ENCODE data around the gene PHF23. TPM values are rescaled to one million over a fixed set of nuclear protein-coding genes. Genes with fewer than 3 reads are reported as not detected.

Gene PHF23
- total RNA-seq (2021) (84.0 and 85.1 TPM in 2 replicates), Bru-seq, nascent RNA (percentile 78 among the genes with signal in this experiment), BruChase-seq, experiment 1, labeled RNA remaining after a 2-hour chase (percentile 96 among the genes with signal in this experiment), BruChase-seq, experiment 2, labeled RNA remaining after a 6-hour chase (percentile 89 among the genes with signal in this experiment)
- long read RNA-seq, transcript PHF23-205 (5 exons, 1,768 nt): minor isoform, 16 of 182 reads
- long read RNA-seq, transcript PHF23-201 (5 exons, 2,037 nt): major isoform, 138 of 182 reads
- long read RNA-seq, partial matches to known transcripts: 7 of 182 reads
- long read RNA-seq, other reads (novel, unspliced or antisense): 21 of 182 reads

- no peaks in the 10 kb centered on the region for H3K27me3 ChIP-seq (replicated peaks; ENCODE audit: insufficient read depth, low read depth, low read length, poor library complexity)
- POLR2A ChIA-PET (ENCODE audit: low non-redundant PET): interaction anchor here (0.7 kb wide), 1 partner anchor 188 kb away, joined by 3 read pairs; no protein-coding TSS in a partner anchor
- no peaks in the 10 kb centered on the region for H3K9me3 ChIP-seq (ENCODE audit: low read depth, low read length, poor library complexity, severe bottlenecking)
- peaks cover 41% of the 10 kb centered on the region for H3K4me1 ChIP-seq (ENCODE audit: insufficient read depth, low read length, poor library complexity, severe bottlenecking)
- peak; percentile 100 for DNase-seq (ENCODE audit: low spot score)
- H3K27ac ChIP-seq (ENCODE audit: low read depth, low read length, poor library complexity, severe bottlenecking): peak within 1 kb of the TSS; percentile 95
- TF ChIP-seq EZH2 (IDR thresholded peaks at IDR 0.05; ENCODE audit: borderline replicate concordance, low read depth, low read length, poor library complexity, severe bottlenecking) (no peak), CTCF (conservative IDR thresholded peaks at IDR 0.05; ENCODE audit: low read depth, low read length) (no peak)
- intact Hi-C loops (cut with micrococcal nuclease; ENCODE audit: unreplicated experiment): no loop called here
- H3K4me3 ChIP-seq (ENCODE audit: low read depth, low read length, poor library complexity, severe bottlenecking): peak within 1 kb of the TSS; percentile 96
- no TSS peak for BruUV-seq (replicated peaks)
- peaks cover 47% of the 10 kb centered on the region for H3K36me3 ChIP-seq (ENCODE audit: insufficient read depth, low read length, poor library complexity, severe bottlenecking)
- CTCF ChIA-PET: no interaction called here
Observed at GRCh38 chr17:7239091-7240027, at the start of gene PHF23. PHF23 (minus strand) TSS chr17:7239457; CDS start chr17:7239279, 178 bp downstream.

DNA sequence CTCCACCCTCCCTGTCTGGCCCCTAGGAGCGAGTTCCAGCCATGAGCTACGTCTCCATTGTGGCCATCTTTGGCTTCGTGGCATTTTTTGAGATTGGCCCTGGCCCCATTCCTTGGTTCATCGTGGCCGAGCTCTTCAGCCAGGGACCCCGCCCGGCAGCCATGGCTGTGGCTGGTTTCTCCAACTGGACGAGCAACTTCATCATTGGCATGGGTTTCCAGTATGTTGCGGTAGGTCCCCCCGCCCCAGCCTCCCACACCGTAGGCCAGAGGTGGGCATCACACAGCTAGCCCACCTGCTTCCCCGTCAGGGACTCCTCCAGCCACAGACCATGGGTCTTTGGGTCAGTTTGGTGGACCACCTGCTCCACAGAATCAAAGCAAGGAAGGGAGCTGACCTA lies 46.4 kb upstream of the PHF23 start:
- Histone ChIP-seq H3K27ac (ENCODE audit: low read depth, low read length, poor library complexity, severe bottlenecking) (no peak overlapping the region), H3K36me3 (ENCODE audit: insufficient read depth, low read length, poor library complexity, severe bottlenecking) (no peaks in the 10 kb centered on the region), H3K27me3 (replicated peaks; ENCODE audit: insufficient read depth, low read depth, low read length, poor library complexity) (no peaks in the 10 kb centered on the region), H3K4me3 (ENCODE audit: low read depth, low read length, poor library complexity, severe bottlenecking) (no peak overlapping the region), H3K9me3 (ENCODE audit: low read depth, low read length, poor library complexity, severe bottlenecking) (no peaks in the 10 kb centered on the region), H3K4me1 (ENCODE audit: insufficient read depth, low read length, poor library complexity, severe bottlenecking) (peaks cover 17% of the 10 kb centered on the region)
- BruUV-seq (replicated peaks): no TSS peak
- ChIA-PET CTCF (interaction anchor here (0.6 kb wide), 1 partner anchor 91 kb away, joined by 3 read pairs; no protein-coding TSS in a partner anchor), POLR2A (ENCODE audit: low non-redundant PET) (no interaction called here)
- no peak for DNase-seq (ENCODE audit: low spot score)
- TF ChIP-seq EZH2 (IDR thresholded peaks at IDR 0.05; ENCODE audit: borderline replicate concordance, low read depth, low read length, poor library complexity, severe bottlenecking) (no peak), CTCF (conservative IDR thresholded peaks at IDR 0.05; ENCODE audit: low read depth, low read length) (no peak)
- intact Hi-C loops (cut with micrococcal nuclease; ENCODE audit: unreplicated experiment): no loop called here

DNA sequence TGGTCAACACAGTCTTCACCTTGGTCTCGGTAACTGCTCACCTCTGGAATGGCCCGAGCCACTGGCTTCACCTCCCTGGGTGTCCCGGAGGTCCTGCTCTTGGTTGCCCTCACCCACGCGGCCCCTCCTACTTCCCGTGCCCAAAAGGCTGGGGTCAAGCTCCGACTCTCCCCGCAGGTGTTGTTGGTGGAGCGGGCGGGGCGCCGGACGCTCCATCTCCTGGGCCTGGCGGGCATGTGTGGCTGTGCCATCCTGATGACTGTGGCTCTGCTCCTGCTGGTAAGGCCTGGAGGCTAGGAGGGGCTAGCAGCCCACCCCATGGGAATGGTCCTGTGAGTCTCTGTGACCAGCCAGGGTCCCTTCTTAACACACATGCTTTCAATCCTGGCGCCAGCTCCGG lies 45.7 kb upstream of the PHF23 start:
- CTCF ChIA-PET: interaction anchor here (0.6 to 1.5 kb wide), 2 partner anchors 12 to 90 kb away, joined by 3 to 7 read pairs; no protein-coding TSS in a partner anchor
- no peak overlapping the region for H3K4me3 ChIP-seq (ENCODE audit: low read depth, low read length, poor library complexity, severe bottlenecking)
- H3K4me1 ChIP-seq (ENCODE audit: insufficient read depth, low read length, poor library complexity, severe bottlenecking): peaks cover 18% of the 10 kb centered on the region
- no peak overlapping the region for H3K27ac ChIP-seq (ENCODE audit: low read depth, low read length, poor library complexity, severe bottlenecking)
- H3K27me3 ChIP-seq (replicated peaks; ENCODE audit: insufficient read depth, low read depth, low read length, poor library complexity): no peaks in the 10 kb centered on the region
- H3K36me3 ChIP-seq (ENCODE audit: insufficient read depth, low read length, poor library complexity, severe bottlenecking): no peaks in the 10 kb centered on the region
- TF ChIP-seq CTCF (conservative IDR thresholded peaks at IDR 0.05; ENCODE audit: low read depth, low read length): no peak
- DNase-seq (ENCODE audit: low spot score): no peak
- no peaks in the 10 kb centered on the region for H3K9me3 ChIP-seq (ENCODE audit: low read depth, low read length, poor library complexity, severe bottlenecking)
- intact Hi-C loops (cut with micrococcal nuclease; ENCODE audit: unreplicated experiment): no loop called here
- POLR2A ChIA-PET (ENCODE audit: low non-redundant PET): no interaction called here
- BruUV-seq (replicated peaks): no TSS peak

Measured in A673 (cell line).